Tracheal epithelial cell (primary cell): ENCODE results near the gene ZNF106. TPM values are rescaled to one million over a fixed set of nuclear protein-coding genes. Genes with fewer than 3 reads are reported as not detected.

Experiments used
- total RNA-seq: library from RNA; depleted of rRNA; stranded (reverse); fragments of >200 nt; gene quantifications from 2 replicates; pipeline ENCODE4 v1.2.1, GENCODE V29; 2014

ZNF106 gene
- 37.6 and 37.9 TPM in 2 replicates for total RNA-seq

DNA sequence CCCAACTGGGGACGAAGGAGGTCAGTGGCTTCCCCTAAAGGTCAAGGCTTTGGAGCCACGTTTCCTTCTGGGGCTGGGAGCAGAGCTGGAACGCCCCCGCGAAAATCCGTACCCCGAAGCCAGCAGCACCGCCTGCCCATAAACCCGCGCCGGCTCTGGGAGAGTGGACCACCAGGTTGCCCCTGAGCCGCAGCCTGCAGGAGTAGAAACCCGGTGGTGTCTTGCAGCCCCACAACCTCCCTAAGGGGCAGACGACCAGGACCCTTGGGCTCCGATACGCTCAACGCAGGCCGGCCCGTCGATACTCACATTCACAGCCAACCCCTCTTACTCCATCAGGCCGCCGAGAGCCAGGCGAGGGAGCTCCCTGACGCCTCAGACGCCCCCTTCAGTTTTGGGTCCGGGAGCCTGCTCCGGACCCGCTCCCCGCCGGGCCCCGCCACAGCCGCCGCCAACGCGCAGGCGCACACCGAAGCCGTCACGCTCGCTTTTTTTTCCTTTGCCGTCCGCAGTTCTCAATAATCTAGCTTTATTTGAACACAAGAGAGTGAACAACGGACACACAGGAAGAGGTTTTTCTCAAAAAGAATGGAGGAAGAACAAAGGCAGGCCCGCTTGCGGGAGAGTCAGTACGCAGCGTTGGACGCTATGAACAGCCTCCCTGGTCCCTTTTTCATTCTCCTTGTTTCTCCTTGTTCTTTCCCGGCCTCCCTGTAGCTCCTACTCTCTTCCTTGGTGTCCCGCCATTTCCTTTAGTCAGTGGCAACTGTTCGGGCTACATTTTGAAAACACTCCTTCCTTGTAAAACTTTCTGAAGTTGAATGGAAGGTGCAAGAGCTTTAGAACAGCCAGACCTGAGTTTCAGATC lies at the start of gene ZNF106:
ZNF106 (minus strand) TSS at position 471 of the 868 bp plus-strand sequence. CDS start 18,852 bp downstream, outside the sequence.

DNA sequence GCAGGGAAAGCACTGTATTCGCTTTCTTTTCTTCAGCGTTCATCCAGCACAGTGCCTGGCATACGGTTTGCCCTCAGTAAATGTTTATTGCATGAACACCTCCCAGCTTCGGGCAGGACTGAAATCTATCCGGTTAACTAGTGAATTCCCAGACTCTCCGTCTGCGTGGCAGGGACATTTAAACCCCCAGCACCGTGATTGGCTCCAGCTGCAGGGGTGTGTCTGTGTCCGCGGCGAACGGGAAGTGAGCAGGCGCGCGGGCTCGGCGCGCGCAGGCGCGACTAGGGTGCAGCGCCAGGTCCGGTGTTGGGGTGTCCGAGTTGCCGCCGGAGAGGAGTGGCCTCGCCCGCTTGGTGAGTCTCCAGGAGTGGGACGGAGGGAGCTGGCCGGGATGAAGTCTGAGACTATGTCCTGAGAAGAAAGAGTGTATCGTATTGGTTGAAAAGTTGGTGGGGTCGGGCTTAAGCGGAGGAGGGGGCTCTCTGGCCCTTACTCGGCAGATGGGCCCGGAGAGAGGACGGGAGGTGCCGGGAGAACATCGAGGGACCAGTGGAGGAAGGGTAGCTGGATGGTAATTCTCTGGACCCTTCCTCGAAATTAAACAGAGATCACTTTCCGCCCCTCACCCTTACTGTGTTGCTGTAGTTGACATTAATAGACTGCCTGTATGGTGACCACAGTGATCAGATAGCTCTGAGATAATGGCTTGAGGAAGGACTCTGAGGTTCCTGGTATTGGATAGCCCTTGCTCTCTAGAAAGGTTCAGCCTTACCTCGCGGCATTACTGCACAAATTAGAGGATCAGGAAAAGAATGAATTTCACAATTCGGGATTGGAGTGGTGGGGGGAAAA lies 4.6 kb upstream of the ZNF106 start, which contains the start of gene SNAP23:
SNAP23 (plus strand) TSS at position 274 of the 852 bp plus-strand sequence. CDS start 16,213 bp downstream, outside the sequence.

Other genes with a start within 250 kb of the ZNF106 start
- 20.5 and 23.9 TPM in 2 replicates for gene GANC, start 217.9 kb downstream of the ZNF106 start, total RNA-seq
- 107 and 170 TPM in 2 replicates for gene TMEM87A, start 217.7 kb downstream of the ZNF106 start, total RNA-seq
- gene CAPN3, start 131.6 kb downstream of the ZNF106 start, total RNA-seq, result 0.43 and 5.5 TPM in 2 replicates
- gene SNAP23, start 4.5 kb upstream of the ZNF106 start, total RNA-seq, result 36.2 and 86.5 TPM in 2 replicates
- 24.1 and 27.7 TPM in 2 replicates for gene LRRC57, start 57.7 kb upstream of the ZNF106 start, total RNA-seq
- gene HAUS2, start 57.7 kb upstream of the ZNF106 start, total RNA-seq, result 37.4 and 50.1 TPM in 2 replicates
- gene STARD9, start 84.5 kb upstream of the ZNF106 start, total RNA-seq, result 0.43 and 2.4 TPM in 2 replicates
- gene CDAN1, start 246.0 kb upstream of the ZNF106 start, total RNA-seq, result 10.9 and 19.0 TPM in 2 replicates